Activated CD4-positive, alpha-beta T cell treated with anti-CD3 and anti-CD28 coated beads for 24 hours (primary cell): Measurements from ENCODE around the gene TMPRSS9.

Experiments used
- DNase-seq, 2 donors: peaks; one replicate each; pipeline ENCODE4 v3.0.0-alpha.2; 2020; ENCODE audit warnings: low read depth in 2 of 2

TMPRSS9 gene

GRCh38 chr19:2359992-2360685 is at the start of gene TMPRSS9:
TMPRSS9 (plus strand) TSS chr19:2360265; CDS start chr19:2389786, 29,521 bp downstream.
- no peak for DNase-seq

- no peak for DNase-seq
These were observed 49.0 kb upstream of the TMPRSS9 start for GRCh38 chr19:2311093-2311492.

GRCh38 chr19:2312820-2313501 is 47.1 kb upstream of the TMPRSS9 start:
- DNase-seq, result no peak

- DNase-seq, result no peak
These were observed 44.8 kb upstream of the TMPRSS9 start for GRCh38 chr19:2315121-2315817.

GRCh38 chr19:2315818-2316353 is 44.2 kb upstream of the TMPRSS9 start:
- DNase-seq, result no peak

GRCh38 chr19:2317300-2317699 is 42.8 kb upstream of the TMPRSS9 start:
- no peak for DNase-seq

GRCh38 chr19:2317756-2318155 is 42.3 kb upstream of the TMPRSS9 start:
- DNase-seq, result no peak

GRCh38 chr19:2318923-2319322 is 41.1 kb upstream of the TMPRSS9 start:
- DNase-seq, result no peak

- DNase-seq, result no peak
These were observed 40.5 kb upstream of the TMPRSS9 start for GRCh38 chr19:2319551-2319950.

- DNase-seq, result no peak
These were observed 40.0 kb upstream of the TMPRSS9 start for GRCh38 chr19:2320049-2320448.

GRCh38 chr19:2320939-2321338 is 39.1 kb upstream of the TMPRSS9 start:
- DNase-seq, result no peak

- no peak for DNase-seq
These were observed 38.3 kb upstream of the TMPRSS9 start for GRCh38 chr19:2321565-2322283.

GRCh38 chr19:2323707-2324106 is 36.4 kb upstream of the TMPRSS9 start:
- no peak for DNase-seq

GRCh38 chr19:2324220-2324948 is 35.7 kb upstream of the TMPRSS9 start:
- DNase-seq, result no peak

GRCh38 chr19:2325281-2326046 is 34.6 kb upstream of the TMPRSS9 start:
- no peak for DNase-seq

- no peak for DNase-seq
These were observed 33.2 kb upstream of the TMPRSS9 start for GRCh38 chr19:2326699-2327360.

- DNase-seq, result peak; percentile 41 to 48
These were observed 32.2 kb upstream of the TMPRSS9 start for GRCh38 chr19:2327773-2328400.

- DNase-seq, result peak; percentile 85 to 86
These were observed 31.5 kb upstream of the TMPRSS9 start, which contains the start of the genes LSM7 and SPPL2B for GRCh38 chr19:2328401-2329148. LSM7 (minus strand) TSS chr19:2328586; CDS start chr19:2328566, 20 bp downstream. SPPL2B (plus strand) TSS chr19:2328684; CDS start chr19:2328710, 26 bp downstream.

- DNase-seq, result no peak
These were observed 31.0 kb upstream of the TMPRSS9 start for GRCh38 chr19:2329149-2329478.
